Measurements from ENCODE around the gene SERINC5.

GRCh38 chr5:80268916-80269315 lies 13.1 kb upstream of the SERINC5 start:
- TF ChIP-seq CTCF (IDR thresholded peaks at IDR 0.05; ENCODE audit: low read length), result no peak
- TF ChIP-seq EZH2phosphoT487 (IDR thresholded peaks at IDR 0.05; ENCODE audit: low read length), result no peak
- TF ChIP-seq EZH2 (optimal IDR thresholded peaks at IDR 0.05; ENCODE audit: low read depth, low read length), result no peak

Data from MM.1S (cell line).